Stimulated activated CD4-positive, alpha-beta T cell treated with anti-CD3 and anti-CD28 coated beads, TNF-alpha, amount 100 ng/mL, for 4 hours (primary cell): ENCODE data around the gene SEPSECS.

Source experiments
- DNase-seq, 3 experiments: peaks; one replicate each; pipeline ENCODE4 v3.0.0-alpha.2; 2020; ENCODE audit warnings: low read depth in 3 of 3

Gene SEPSECS

GRCh38 chr4:25155947-25156346 is 4.3 kb downstream of the SEPSECS start:
- DNase-seq = no peak

DNA sequence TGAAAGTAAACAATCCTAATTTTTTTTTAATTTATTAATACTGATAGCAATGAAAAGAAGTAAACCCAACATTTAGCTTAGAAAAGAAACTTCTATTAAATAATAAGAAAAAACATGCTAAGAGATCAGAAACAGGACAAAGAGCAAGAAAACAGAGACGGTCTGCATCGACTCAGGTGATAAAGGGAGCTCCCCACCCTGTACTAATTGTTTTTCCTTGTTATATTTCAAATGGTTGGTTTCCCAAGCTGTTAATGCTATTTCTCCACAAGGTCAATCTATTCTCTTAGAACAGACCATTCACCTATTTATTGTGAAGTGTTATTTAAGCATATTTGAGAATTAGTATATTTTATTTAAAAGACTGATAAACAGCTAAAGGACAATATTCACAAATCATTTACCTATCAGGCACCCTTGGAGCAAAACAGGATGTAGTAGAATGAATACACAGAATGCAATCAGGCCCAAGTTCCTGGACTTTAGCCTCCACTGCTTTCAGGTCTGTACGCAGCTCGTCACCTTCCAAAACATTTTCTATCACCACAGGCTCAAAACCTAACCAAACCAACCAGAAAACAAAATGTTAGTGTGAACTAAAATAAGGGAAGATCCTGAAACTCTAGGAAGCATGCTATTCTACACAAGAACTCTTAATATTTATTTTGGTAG is 5.5 kb downstream of the SEPSECS start:
- no peak for DNase-seq

- DNase-seq = no peak
Measured at GRCh38 chr4:25146076-25146475, 14.2 kb downstream of the SEPSECS start.

GRCh38 chr4:25144870-25145481 is 15.3 kb downstream of the SEPSECS start:
- no peak for DNase-seq

DNA sequence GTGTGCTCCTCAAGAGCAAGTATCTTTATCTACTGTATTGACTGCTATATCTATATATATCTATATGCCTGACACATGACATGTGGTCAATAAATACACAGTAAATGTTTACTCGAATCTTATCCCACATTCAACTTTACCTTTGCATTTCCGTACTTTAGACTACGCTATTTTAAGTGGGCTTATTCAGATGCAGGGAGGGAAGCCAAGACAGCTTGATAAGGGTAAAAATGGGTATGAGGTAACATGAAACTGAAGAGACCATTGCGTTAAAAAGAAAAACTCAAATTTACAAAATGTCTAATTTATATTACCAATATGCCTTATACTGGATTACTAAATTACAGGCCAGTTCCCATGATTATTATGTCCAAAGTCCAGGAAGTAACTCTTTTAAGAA is 17.8 kb downstream of the SEPSECS start:
- DNase-seq = no peak

GRCh38 chr4:25141592-25141991 is 18.7 kb downstream of the SEPSECS start:
- no peak for DNase-seq

GRCh38 chr4:25133132-25133531 is 27.1 kb downstream of the SEPSECS start:
- DNase-seq = no peak

GRCh38 chr4:25131926-25132325 is 28.3 kb downstream of the SEPSECS start:
- DNase-seq = no peak

- no peak for DNase-seq
Measured at GRCh38 chr4:25131381-25131780, 28.9 kb downstream of the SEPSECS start.

- no peak for DNase-seq
Measured at GRCh38 chr4:25129917-25130316, 30.3 kb downstream of the SEPSECS start.

DNA sequence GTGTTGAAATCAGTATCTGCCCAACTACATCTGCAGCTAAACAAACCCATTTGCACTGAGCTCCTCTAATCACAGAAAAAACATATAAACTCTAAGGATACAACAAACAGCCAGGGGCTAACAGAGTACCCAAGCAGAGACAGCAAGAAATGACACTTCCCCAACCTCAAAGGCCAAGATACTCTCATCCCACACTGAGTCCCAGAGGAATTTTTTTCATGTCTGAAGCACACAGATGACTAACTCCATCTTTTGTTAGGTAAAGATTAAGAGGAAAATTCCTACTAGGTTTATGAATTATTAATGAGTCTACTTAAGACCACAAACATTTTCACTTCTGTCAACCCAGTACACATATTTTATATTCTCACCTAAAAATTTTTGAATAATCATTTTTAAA is 31.6 kb downstream of the SEPSECS start:
- no peak for DNase-seq

DNA sequence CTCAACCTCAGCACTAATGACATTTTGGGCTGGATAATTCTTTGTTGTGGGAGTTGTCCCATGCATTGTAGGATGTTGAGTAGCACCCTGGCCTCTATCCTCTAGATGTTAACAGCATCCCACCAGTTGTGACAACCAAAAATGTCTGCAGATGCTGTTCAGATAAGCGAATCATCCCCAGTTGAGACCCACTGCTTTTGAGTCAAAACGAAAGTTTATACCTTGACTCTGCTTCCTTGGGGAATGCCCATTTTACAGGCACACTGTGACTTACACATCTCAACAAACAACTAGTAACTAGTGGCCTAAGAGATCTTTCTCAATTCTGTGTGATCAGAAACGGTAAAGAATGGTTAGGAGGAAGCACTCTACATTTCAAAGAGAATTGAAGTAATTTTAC is 37.0 kb downstream of the SEPSECS start:
- no peak for DNase-seq

GRCh38 chr4:25120146-25120940 is 39.9 kb downstream of the SEPSECS start:
- no peak for DNase-seq

GRCh38 chr4:25117716-25118472 is 42.4 kb downstream of the SEPSECS start:
- DNase-seq = no peak

GRCh38 chr4:25117274-25117673 is 43.0 kb downstream of the SEPSECS start:
- DNase-seq = no peak

DNA sequence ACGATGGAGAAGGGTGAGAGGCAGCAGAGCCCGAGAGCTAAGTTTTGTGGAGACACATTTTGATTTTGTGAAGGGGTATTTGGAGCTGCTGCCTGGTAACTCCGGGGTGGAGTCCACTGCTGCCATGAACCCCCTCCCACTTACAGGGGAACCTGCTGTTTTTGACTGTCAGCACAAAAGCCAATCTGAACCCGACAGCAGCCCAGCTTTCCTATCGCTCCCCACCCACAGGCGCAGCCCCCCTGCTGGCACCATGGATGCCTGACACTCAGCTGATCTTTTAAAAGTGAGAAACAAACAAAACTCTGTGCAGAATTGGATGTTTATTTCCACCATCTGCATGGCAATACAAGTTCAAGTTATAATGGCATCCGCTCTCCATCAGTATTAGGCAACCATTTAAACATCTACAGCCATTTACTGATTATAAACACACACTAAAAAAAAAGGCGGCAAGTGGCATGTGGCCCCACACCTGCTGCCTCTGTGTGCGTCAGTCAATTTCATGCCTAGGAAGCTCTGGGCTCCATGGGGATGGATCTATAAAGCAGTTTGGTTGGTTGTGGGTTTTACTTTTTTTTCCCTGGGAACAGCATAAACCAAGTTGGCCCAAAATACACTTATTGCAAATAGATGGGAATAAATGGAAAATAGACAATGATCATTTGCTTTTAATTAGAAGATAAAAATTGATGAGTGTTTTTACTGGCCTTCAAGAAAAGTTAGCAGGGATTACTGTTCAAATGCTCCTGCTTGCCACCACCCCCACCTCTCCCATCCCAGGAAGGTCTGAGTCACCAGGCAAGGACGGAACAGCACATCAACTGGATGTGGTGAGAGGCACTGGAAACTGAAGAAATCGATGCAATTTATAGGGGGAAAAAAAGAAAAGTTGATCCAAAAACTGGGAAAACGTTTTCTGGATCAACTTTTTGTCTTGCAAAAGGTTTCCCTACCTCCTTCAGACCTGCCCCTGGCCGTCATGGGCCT is 46.0 kb downstream of the SEPSECS start:
- DNase-seq = no peak

DNA sequence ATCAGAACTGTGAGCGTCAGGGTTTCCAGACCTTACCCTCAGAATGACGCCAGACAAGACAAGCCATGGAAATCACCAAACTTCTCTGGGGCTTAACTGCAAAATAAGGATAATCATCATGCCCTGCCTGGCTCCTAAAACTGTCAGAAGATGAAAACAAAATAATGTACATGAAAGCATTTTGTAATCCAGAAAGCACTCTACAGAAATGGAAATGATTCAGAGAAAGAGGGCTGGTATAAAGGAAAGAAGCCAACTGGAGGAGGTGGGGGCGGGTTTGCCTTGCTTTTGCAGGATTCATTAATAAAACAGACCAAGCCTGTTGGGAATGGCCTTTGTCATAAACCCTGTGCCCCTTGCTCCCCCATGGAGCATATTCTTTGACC is 47.3 kb downstream of the SEPSECS start:
- DNase-seq = no peak

DNA sequence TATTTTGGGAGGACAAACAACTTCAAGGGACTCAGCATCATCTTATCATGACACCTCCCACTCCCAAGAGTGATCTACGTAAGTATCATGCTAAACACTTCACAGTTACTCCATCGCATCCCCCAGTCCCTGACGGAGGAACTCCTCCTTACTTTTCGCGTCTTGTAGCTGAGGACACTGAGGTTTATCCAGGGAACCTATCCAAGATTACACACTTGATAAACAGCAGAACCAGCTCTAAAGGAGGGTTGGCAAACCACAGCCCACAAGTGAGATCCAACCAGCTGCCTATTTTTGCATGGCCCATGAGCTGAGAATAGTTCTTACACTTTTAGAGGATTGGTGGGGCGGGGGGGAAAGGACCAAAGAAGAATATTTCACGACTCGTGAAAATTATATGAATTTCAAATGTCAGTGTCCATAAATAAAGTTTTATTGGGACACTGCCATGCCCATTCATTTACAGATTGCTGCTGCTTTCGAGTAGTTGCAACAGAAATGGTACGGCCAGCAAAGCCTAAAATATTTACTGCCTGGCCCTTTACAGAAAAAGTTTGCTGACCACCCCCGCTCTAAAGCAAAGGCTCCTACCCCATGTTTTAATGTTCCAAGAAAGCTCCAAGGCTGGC is 47.8 kb downstream of the SEPSECS start:
- DNase-seq = no peak

DNA sequence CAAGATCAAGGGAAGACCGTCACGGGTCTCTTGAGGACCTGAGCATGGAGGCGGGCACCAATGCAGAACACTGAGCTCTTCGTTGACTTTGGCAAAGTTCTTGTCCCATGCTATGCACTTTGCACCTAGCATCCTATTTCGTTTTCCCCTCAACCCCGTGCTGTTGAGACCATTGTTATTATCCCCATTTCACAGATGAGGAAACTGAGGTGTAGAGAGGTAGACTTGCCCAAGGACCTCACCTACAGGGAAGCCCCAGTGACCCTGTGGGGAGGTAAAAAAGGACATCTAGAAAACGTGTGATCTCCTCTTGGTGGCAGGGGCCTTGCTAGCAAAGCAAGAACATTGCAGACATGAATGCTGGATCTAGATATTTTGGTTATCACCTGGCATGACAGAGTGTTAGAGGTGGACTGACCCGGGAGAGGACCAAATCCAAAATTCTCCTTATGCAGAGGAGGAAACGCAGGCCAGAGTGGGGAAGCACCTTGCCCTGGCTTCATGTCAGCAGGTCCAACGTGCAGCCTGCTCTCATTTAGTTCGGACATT is 48.5 kb downstream of the SEPSECS start:
- no peak for DNase-seq
